Neuronal stem cell (in vitro differentiated cells): ENCODE results near the gene FARSB.

Experiments
- DNase-seq: peaks from one replicate; pipeline ENCODE4 v3.0.0-alpha.2; 2013; ENCODE audit warnings: low spot score
- H2AFZ ChIP-seq: one replicate; pipeline ENCODE4 v1.6.1; 2013; ENCODE audit warnings: mild to moderate bottlenecking, low read length, inconsistent platforms
- H2AK5ac ChIP-seq: 2 replicates; pipeline ENCODE4 v1.6.1; 2013; ENCODE audit warnings: low read depth, mild to moderate bottlenecking, inconsistent platforms, low read length, moderate library complexity, mixed read lengths
- H2BK120ac ChIP-seq: 2 replicates; pipeline ENCODE4 v1.6.1; 2013; ENCODE audit warnings: low read depth, mild to moderate bottlenecking, inconsistent platforms, low read length, moderate library complexity, mixed read lengths
- H2BK12ac ChIP-seq: one replicate; pipeline ENCODE4 v1.6.1; 2013; ENCODE audit warnings: low read length, inconsistent platforms
- H2BK15ac ChIP-seq: 2 replicates; pipeline ENCODE4 v1.6.1; 2013; ENCODE audit warnings: mild to moderate bottlenecking, low read length, inconsistent platforms, mixed read lengths
- H2BK5ac ChIP-seq: one replicate; pipeline ENCODE4 v1.6.1; 2013; ENCODE audit warnings: inconsistent platforms, mild to moderate bottlenecking, low read length, moderate library complexity
- H3K14ac ChIP-seq: one replicate; pipeline ENCODE4 v1.6.1; 2013; ENCODE audit warnings: low read length, inconsistent platforms
- H3K18ac ChIP-seq: 2 replicates; pipeline ENCODE4 v1.6.1; 2013; ENCODE audit warnings: low read length, inconsistent platforms
- H3K23ac ChIP-seq: 2 replicates; pipeline ENCODE4 v1.6.1; 2013; ENCODE audit warnings: low read depth, mild to moderate bottlenecking, mixed read lengths, low read length, inconsistent platforms; ENCODE audit not compliant: poor library complexity
- H3K27ac ChIP-seq: replicated peaks from 3 replicates; pipeline ENCODE4 v1.5.1; 2013; ENCODE audit warnings: low read length, inconsistent platforms
- H3K27me3 ChIP-seq, 3 experiments: 2 replicates each; pipeline ENCODE4 v1.6.1; 2013; ENCODE audit warnings: low read length in 3 of 3, mild to moderate bottlenecking in 2 of 3, inconsistent platforms in 1 of 3, low read depth in 1 of 3, mixed read lengths in 1 of 3, moderate library complexity in 1 of 3; ENCODE audit not compliant: control insufficient read depth in 3 of 3, insufficient read depth in 3 of 3
- H3K36me3 ChIP-seq, 2 donors: replicated peaks in 1 of 2; 2 replicates each; pipeline ENCODE4 v1.6.1; 2013; ENCODE audit warnings: low read length in 2 of 2; ENCODE audit not compliant: control insufficient read depth in 2 of 2, insufficient read depth in 2 of 2
- H3K4ac ChIP-seq: 2 replicates; pipeline ENCODE4 v1.6.1; 2013; ENCODE audit warnings: inconsistent platforms, mild to moderate bottlenecking, low read length, moderate library complexity
- H3K4me1 ChIP-seq, 2 donors: 1 replicate in 1 of 2; 2 replicates in 1 of 2; pipeline ENCODE4 v1.6.1; 2013; ENCODE audit warnings: low read length in 2 of 2, low read depth in 1 of 2; ENCODE audit not compliant: control insufficient read depth in 2 of 2, insufficient read depth in 1 of 2
- H3K4me2 ChIP-seq: one replicate; pipeline ENCODE4 v1.6.1; 2013; ENCODE audit warnings: mild to moderate bottlenecking, low read length, inconsistent platforms; ENCODE audit not compliant: insufficient read depth, poor library complexity, severe bottlenecking
- H3K4me3 ChIP-seq, 2 donors: 2 replicates each; pipeline ENCODE4 v1.5.1; 2013; ENCODE audit warnings: low read length in 2 of 2, mild to moderate bottlenecking in 2 of 2, inconsistent platforms in 1 of 2, moderate library complexity in 1 of 2
- H3K79me1 ChIP-seq: one replicate; pipeline ENCODE4 v1.6.1; 2013; ENCODE audit warnings: low read depth, mild to moderate bottlenecking, inconsistent platforms, low read length, moderate library complexity
- H3K9ac ChIP-seq: one replicate; pipeline ENCODE4 v1.6.1; 2013; ENCODE audit warnings: mild to moderate bottlenecking, low read depth, low read length, inconsistent platforms; ENCODE audit not compliant: poor library complexity
- H3K9me3 ChIP-seq, 2 donors: replicated peaks in 1 of 2; 2 replicates each; pipeline versions ENCODE3 to v1.6.1; 2013; ENCODE audit warnings: low read length in 2 of 2, mild to moderate bottlenecking in 2 of 2, inconsistent platforms in 1 of 2, low read depth in 1 of 2, mixed read lengths in 1 of 2, moderate library complexity in 1 of 2; ENCODE audit not compliant: control insufficient read depth in 2 of 2, insufficient read depth in 1 of 2
- H4K8ac ChIP-seq: one replicate; pipeline ENCODE4 v1.6.1; 2013; ENCODE audit warnings: low read depth, mild to moderate bottlenecking, inconsistent platforms, low read length, moderate library complexity
- H4K91ac ChIP-seq: one replicate; pipeline ENCODE4 v1.6.1; 2013; ENCODE audit warnings: low read length, low read depth, mild to moderate bottlenecking, inconsistent platforms; ENCODE audit not compliant: poor library complexity
- WGBS, 2 donors: extraction: QIAGEN DNeasy Blood & Tissue Kit; methylation state at CpG; one replicate each; pipeline ENCODE4 v1.1.7; 2013; ENCODE audit warnings: missing lambda C conversion rate in 2 of 2, mixed read lengths in 1 of 2; ENCODE audit not compliant: insufficient read length in 2 of 2, insufficient replicate concordance in 1 of 2; ENCODE audit errors: extremely low coverage in 2 of 2; 5-methylcytosine and 5-hydroxymethylcytosine counted together

The FARSB gene

GRCh38 chr2:222683805-222684204, 27.9 kb upstream of the FARSB start:
- Histone ChIP-seq H2BK5ac (no peak overlapping the region), H2BK120ac (no peak overlapping the region), H2BK12ac (no peak overlapping the region), H2BK15ac (no peak overlapping the region), H3K23ac (no peak overlapping the region), H2AFZ (no peak overlapping the region), H2AK5ac (no peak overlapping the region), H3K27me3 (peaks cover 0 to 4% (median 0%) of the 10 kb centered on the region in 3 experiments), H3K4me3 (no peak overlapping the region), H4K8ac (no peak overlapping the region), H3K4ac (no peak overlapping the region), H3K14ac (no peak overlapping the region), H3K4me1 (peaks cover 0 to 3% of the 10 kb centered on the region in 2 donors), H3K27ac (no peak overlapping the region), H4K91ac (no peak overlapping the region), H3K9ac (no peak overlapping the region), H3K36me3 (no peaks in the 10 kb centered on the region), H3K18ac (no peak overlapping the region), H3K4me2 (no peak overlapping the region), H3K79me1 (no peaks in the 10 kb centered on the region), H3K9me3 (no peaks in the 10 kb centered on the region)
- no peak for DNase-seq
- no CpG with 5 or more reads among the region's 3 CpGs for WGBS, 2 donors

- no peaks in the 10 kb centered on the region for H3K36me3 ChIP-seq
- no peak overlapping the region for H3K4ac ChIP-seq
- peaks cover 0 to 21% (median 0%) of the 10 kb centered on the region in 3 experiments for H3K27me3 ChIP-seq
- no peak overlapping the region for H2BK15ac ChIP-seq
- H4K91ac ChIP-seq = no peak overlapping the region
- H2BK120ac ChIP-seq = no peak overlapping the region
- no peaks in the 10 kb centered on the region for H3K9me3 ChIP-seq
- H2BK12ac ChIP-seq = no peak overlapping the region
- no peak overlapping the region for H3K18ac ChIP-seq
- peak overlapping the region; percentile 9 for H2AFZ ChIP-seq
- H3K4me2 ChIP-seq = no peak overlapping the region
- no peak overlapping the region for H3K23ac ChIP-seq
- no peak overlapping the region for H2BK5ac ChIP-seq
- WGBS, 2 donors = no CpG with 5 or more reads among the region's 3 CpGs
- H3K14ac ChIP-seq = no peak overlapping the region
- H3K9ac ChIP-seq = no peak overlapping the region
- no peak overlapping the region for H3K27ac ChIP-seq
- H3K4me3 ChIP-seq = no peak overlapping the region
- H2AK5ac ChIP-seq = no peak overlapping the region
- H3K4me1 ChIP-seq = no peaks in the 10 kb centered on the region
- DNase-seq = no peak
- H4K8ac ChIP-seq = no peak overlapping the region
- H3K79me1 ChIP-seq = no peaks in the 10 kb centered on the region
Measured at GRCh38 chr2:222677981-222678380, 22.1 kb upstream of the FARSB start.

GRCh38 chr2:222673883-222674282, 18.0 kb upstream of the FARSB start:
- Histone ChIP-seq H4K91ac (no peak overlapping the region), H3K27ac (no peak overlapping the region), H2BK15ac (no peak overlapping the region), H3K36me3 (no peaks in the 10 kb centered on the region), H2AFZ (no peak overlapping the region), H3K27me3 (peaks cover 3 to 43% (median 23%) of the 10 kb centered on the region in 3 experiments), H2AK5ac (no peak overlapping the region), H3K4me2 (no peak overlapping the region), H2BK12ac (no peak overlapping the region), H3K23ac (no peak overlapping the region), H3K18ac (no peak overlapping the region), H3K14ac (no peak overlapping the region), H4K8ac (no peak overlapping the region), H3K4ac (no peak overlapping the region), H2BK5ac (no peak overlapping the region), H2BK120ac (no peak overlapping the region), H3K9me3 (no peaks in the 10 kb centered on the region), H3K4me3 (no peak overlapping the region), H3K9ac (no peak overlapping the region), H3K79me1 (no peaks in the 10 kb centered on the region), H3K4me1 (peaks cover 0 to 6% of the 10 kb centered on the region in 2 donors)
- DNase-seq = no peak
- no CpG with 5 or more reads among the region's 5 CpGs for whole genome bisulfite sequencing, 2 donors

GRCh38 chr2:222673273-222673672, 17.4 kb upstream of the FARSB start:
- H2AFZ ChIP-seq = no peak overlapping the region
- H3K14ac ChIP-seq = no peak overlapping the region
- H3K36me3 ChIP-seq = no peaks in the 10 kb centered on the region
- H4K91ac ChIP-seq = no peak overlapping the region
- H3K79me1 ChIP-seq = no peaks in the 10 kb centered on the region
- no peak overlapping the region for H2BK5ac ChIP-seq
- no CpG with 5 or more reads among the region's 7 CpGs for WGBS, 2 donors
- no peak overlapping the region for H3K4ac ChIP-seq
- H2BK12ac ChIP-seq = no peak overlapping the region
- H3K9ac ChIP-seq = no peak overlapping the region
- no peak overlapping the region for H3K4me2 ChIP-seq
- no peaks in the 10 kb centered on the region for H3K9me3 ChIP-seq
- no peak for DNase-seq
- H2BK15ac ChIP-seq = no peak overlapping the region
- H2AK5ac ChIP-seq = no peak overlapping the region
- peaks cover 3 to 43% (median 23%) of the 10 kb centered on the region in 3 experiments for H3K27me3 ChIP-seq
- H4K8ac ChIP-seq = no peak overlapping the region
- no peak overlapping the region for H2BK120ac ChIP-seq
- H3K18ac ChIP-seq = no peak overlapping the region
- H3K23ac ChIP-seq = no peak overlapping the region
- no peak overlapping the region for H3K4me3 ChIP-seq
- peaks cover 0 to 6% of the 10 kb centered on the region in 2 donors for H3K4me1 ChIP-seq
- H3K27ac ChIP-seq = no peak overlapping the region
